GM18873 (cell line): ENCODE data around the gene TMTC2.

Source experiments
- ATAC-seq: cut with Tn5 transposase; IDR thresholded peaks from one replicate; pipeline ENCODE4 v1.9.1; 2021; ENCODE audit warnings: mild to moderate bottlenecking, moderate library complexity, moderate number of reproducible peaks; ENCODE audit not compliant: unreplicated experiment, low FRiP score

TMTC2 gene

DNA sequence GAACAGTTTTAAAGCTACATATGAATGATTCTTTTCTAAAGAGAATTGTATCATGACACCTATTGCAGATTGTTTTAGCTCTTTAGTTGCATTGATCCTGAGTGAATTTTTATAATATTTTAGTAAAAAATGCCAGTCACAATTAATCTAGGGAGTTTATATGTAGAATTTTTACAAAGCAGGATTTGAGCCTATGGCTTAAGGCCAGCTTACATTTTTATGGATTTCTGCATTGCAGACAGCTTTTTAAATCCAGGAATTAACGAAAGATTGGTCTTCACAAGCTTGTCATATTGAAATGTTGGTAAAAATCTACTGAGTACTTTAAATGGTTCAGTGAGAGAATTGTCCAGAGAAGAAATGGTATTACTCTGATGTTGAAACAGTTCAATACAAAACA, 358.0 kb downstream of the TMTC2 start:
- ATAC-seq, result no peak

DNA sequence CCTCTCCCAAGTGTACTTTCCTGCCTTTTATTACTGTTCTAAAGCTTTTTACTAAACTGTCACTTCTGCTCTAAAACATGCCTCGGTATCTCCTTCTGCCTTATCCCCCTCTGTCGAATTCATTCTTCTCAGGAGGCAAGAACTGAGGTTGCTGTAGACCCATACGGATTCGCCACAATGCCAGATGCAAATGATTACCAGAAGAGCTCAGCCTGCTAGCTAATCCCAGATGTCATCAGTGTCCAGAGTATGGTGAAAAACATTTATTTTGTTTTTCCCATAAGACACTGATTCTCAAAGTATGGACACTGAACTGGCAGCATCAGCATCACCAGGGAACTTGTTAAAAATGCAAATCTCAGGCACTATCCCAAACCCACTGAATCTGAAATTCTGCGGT, 359.3 kb downstream of the TMTC2 start:
- ATAC-seq, result no peak

- no peak for ATAC-seq
Observed at GRCh38 chr12:83049306-83049705, 362.6 kb downstream of the TMTC2 start.

- no peak for ATAC-seq
Observed at GRCh38 chr12:83052890-83053541, 366.3 kb downstream of the TMTC2 start.

- ATAC-seq, result no peak
Observed at GRCh38 chr12:83057436-83057835, 370.7 kb downstream of the TMTC2 start.

GRCh38 chr12:83059107-83059506, 372.4 kb downstream of the TMTC2 start:
- no peak for ATAC-seq

DNA sequence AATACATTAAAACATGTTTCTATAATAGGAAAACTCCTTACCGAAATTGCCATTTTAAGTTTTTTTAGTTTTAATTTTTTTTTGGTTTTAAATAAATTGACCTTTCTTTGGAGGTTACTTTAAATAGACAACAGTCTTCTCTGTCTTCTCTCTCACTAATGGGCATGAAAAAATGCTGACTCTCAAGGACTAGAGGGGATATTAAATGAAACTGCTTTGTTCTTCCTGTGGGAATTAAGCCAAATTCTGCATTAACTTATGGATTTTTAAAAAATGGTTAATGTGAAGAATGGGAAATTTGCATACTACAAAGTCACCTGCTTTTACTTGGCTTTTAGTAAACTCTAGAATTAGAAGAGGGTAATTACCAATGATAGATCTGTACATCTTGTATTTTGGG, 378.9 kb downstream of the TMTC2 start:
- no peak for ATAC-seq

DNA sequence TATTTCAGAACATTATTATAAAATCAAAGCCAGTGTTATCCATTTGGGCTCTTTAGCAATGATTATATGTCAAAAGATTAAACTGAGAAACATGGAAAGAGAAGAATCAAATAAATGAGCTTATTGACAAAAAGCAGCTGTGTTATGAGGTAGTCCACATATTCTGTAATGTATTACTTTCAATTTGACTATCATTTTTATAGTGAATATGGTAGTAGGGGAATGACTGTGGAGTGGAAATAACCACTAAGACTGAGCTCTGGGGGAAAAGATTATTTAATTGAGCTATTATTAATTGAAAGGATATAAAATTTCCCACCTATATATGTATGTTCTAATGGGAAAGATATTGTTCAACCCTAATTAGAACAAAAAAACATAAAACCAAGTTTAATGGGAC, 381.3 kb downstream of the TMTC2 start:
- no peak for ATAC-seq

GRCh38 chr12:83074358-83074894, 387.7 kb downstream of the TMTC2 start:
- no peak for ATAC-seq

- ATAC-seq, result no peak
Observed at GRCh38 chr12:83075471-83075870, 388.8 kb downstream of the TMTC2 start.

DNA sequence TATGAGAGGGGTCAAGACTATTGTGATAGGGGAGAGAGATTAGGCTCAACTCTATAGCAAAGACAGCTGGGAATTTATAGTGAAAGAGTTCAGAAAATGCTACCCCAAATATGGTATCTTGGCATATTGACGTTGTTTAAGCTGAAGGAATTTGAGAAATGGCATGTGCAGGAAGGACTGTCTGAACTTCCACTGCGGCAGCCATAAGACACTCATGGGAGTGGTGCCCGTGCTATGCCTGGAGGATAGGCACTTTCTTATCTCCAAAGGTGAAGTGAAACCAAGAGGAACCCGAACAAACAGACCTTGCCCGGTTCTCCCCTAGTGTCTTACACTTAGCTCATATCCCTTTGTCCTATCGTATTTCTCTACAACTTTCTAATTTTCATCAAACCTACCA, 390.3 kb downstream of the TMTC2 start:
- no peak for ATAC-seq

- no peak for ATAC-seq
Observed at GRCh38 chr12:83082690-83083276, 396.1 kb downstream of the TMTC2 start.

DNA sequence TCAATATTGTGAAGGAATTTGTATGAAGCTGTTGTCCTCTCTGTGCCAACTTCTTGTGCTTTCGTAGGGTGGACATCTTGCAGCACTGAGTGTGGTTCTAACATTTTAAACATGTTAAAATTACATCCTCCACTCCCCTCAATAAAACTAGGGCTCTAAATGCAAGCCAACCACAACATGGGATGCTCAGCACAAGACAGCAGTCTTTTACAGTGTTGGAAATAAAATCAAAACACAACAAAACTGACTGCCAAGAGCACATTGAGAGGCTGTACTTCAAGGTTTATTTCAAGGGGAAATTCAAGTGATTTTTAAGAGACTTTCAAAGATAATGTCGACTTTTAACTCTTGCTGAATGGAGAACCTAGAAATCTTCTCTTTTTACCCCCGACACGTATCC, 396.9 kb downstream of the TMTC2 start:
- ATAC-seq, result no peak

DNA sequence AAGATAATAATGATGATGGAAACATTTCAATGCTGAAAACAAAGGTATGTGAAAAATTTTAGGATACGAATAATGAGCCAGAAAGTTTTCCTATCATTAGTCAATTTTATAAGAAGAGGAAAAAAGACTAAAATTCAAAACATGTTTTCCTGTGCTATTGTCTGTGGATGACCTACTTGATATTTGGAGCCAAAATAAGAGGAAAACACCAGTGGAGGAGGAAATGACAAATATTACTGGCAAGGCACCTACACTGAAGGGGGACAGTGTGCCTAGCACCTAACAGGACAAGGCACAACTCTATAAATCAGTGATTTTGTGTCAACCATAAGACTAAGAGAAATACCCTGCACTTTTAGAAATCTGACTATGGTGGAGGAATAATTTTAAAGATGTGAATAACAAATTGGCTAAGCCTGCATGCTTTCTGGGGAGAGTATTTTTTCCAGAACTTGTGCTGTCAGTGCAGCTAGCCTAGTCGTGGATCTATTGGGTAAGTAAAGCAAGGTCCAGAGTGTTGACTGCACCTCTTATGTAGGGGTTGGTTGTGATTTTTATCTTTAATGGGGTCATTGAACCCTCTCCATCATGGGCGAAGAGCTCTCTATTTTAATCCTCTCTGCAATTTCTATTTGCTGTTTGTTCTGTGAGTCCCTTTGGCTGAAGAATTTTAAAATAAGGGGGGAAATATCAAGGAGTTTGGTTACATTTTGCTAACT, 398.0 kb downstream of the TMTC2 start:
- no peak for ATAC-seq

DNA sequence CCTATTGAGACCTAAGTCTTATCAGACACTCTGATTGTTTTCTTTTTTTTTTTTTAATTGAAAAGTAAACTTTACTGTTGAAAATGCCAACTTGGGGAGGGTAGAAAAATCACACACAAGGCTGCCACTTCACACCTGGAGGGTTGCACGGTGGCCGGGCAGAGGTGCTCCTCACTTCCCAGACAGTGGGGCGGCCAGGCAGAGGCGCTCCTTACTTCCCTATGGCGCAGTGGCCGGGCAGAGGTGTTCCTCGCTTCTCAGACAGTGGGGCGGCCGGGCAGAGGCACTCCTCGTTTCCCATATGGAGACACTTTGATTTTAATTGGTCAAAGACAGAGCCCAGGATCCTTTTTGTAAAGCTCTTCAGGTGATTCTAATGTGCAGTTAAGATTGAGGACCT, 399.3 kb downstream of the TMTC2 start:
- ATAC-seq, result no peak

DNA sequence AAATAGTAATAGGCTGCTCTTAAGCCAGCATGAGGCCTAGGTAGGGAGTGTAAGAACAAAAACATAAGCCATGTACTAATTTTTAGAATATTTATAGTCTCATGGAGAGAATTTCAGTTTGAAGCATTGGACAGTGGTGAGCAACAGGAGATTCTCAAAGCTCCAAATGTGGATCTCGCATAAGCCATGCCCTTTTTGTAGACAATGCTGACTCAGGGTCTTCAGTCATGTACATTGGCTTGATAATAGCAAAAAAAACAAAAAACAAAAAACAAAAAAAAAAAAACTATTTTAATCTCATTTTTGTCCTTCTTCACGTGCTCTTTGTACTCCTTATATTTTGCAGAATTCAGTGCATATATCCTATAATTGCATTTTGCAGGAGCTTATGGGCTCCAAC, 402.9 kb downstream of the TMTC2 start:
- ATAC-seq, result no peak

DNA sequence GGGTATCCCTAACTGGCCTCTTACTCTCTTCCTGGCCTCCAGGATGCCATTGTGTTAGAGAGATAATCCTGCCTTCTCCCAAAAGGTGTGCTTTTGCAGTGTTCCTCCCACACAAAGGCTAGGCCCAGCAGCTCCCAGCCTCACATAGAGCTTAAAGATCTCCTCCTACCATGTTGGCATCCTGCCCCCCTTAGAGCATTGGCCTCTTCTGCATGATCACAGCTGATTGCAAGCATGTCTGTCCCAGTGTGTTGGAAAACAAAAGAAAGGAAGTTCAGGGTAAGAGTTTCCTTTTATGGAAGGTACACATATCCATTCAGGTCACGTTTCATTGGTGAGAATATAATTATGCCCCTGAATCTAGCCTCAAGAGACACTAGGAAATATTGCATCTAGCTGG, 405.4 kb downstream of the TMTC2 start:
- ATAC-seq, result no peak

- ATAC-seq, result no peak
Observed at GRCh38 chr12:83092606-83093005, 405.9 kb downstream of the TMTC2 start.

DNA sequence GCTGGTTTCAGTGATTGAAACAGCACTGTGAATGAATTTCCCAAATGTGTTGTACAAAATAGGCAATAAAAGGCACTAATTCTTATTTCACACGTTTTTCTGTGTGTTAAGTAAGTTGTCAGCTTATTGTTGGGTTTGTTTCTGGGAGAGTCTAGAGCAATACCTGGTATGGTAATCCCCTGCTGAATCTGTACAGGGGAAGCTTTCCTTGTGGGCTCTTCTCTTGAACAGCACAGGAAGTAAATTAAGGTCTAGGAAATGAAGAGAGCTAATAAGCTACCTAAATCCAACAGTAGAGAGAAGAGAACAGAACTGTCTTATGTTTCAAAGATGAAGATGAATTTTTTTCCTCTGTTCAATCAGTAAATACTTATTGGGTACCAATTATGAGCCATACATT, 406.7 kb downstream of the TMTC2 start:
- no peak for ATAC-seq

DNA sequence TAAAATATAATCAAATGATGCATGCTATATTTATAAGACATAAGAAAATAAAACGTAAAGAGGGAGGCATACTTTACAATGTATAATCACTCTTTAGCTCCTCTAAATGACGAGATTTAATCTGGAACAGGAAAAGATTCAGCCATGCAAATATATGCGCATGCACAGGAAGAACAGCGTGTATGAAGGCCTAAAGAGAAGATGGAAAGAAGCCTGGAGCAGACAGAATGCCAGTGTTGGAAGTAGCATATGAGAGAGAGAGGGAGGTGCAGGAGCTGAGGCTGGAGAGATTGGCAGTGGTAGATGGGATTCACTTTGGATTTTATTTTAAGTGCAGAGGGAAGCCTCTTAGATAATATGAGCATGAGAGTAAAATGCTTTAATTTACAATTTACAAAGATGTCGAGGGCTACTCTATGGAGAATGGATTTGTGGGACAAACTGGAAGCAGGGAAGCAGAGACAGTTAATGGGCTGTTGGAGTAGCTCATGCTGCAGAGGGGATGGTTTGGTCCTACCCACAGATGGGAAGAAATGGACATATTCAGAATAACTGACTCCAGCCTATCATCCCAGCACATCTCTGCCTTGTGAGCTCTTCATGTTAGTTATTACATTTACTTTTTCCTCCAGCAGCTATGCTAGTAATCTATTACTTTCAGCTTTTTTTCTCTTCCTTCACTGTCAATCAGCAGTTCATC, 411.1 kb downstream of the TMTC2 start:
- no peak for ATAC-seq

DNA sequence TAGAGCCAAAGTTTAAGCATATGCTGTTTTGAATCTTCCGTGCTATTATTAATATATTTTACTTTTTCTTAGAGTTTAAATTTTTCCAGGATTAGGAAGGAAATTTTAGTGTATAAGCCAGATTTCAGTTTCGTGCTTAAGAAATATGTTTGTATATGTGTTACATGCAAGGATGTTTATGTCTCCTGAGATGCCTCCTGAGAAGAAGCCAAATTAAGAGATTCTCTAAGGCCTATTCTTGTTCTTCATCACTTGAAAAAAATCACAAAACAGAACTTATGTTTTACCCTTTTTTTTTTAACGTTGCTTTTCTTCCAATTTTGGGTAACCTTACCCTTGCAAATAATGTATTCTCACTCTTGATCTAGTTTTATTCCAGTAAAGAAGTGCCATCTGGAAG, 412.7 kb downstream of the TMTC2 start:
- ATAC-seq, result no peak
